Measurements from ENCODE around the gene CLASP2. TPM values are rescaled to one million over a fixed set of nuclear protein-coding genes. Genes with fewer than 3 reads are reported as not detected.

Gene CLASP2
- total RNA-seq, 2 experiments from 2014 or later = 41.8 to 46.6 TPM

DNA sequence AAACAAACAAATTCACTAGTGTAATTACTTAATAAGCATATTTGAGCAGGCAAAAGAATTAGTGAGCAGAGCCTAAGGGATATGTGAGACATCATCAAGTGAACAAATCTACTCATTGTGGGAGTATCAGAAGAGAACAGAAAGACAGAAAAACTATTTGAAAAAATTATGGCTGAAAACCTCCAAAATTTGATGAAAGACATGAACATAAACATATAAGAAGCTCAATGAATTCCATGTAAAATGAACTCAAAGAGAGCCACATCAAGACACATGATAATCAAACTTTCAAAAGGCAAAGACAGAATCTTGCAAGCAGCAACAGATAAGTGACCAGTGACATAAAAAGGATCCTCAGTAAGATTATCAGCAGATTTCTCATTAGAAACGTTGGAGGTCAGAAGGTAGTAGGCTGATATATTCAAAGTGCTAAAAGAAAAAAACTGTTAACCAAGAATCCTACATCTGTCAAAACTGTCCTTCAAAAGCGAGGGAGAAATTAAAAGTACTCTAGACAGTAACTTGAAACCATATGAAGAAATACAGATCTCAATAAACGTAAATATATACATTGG lies 194.9 kb downstream of the CLASP2 start:
- peaks cover 19% of the 10 kb centered on the region for H3K9me3 Mint-ChIP-seq

DNA sequence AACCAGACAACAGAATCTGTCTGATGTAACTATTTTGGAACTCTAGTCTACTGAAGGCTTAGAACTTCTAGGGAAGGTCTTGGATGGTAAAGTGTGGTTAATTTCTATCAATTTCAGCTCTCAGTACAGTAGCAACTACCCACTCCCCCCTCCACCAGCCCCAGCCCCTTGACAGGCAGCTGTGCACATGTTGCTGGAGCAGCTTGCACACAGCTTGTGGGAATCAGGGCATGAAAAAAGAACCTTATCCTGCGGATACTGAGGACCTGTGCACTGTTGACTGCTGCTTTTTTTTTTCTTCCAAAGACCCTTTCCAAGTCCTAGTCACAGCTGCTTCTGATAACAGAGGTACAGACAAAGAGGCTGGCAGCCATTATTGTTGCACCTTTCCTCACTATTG lies 196.3 kb downstream of the CLASP2 start:
- Mint-ChIP-seq H3K9me3 (peaks cover 7% of the 10 kb centered on the region), H3K27ac (no peak overlapping the region), H3K27me3 (no peaks in the 10 kb centered on the region), H3K36me3 (peaks cover 35% of the 10 kb centered on the region), H3K4me1 (ENCODE audit: low read depth) (no peaks in the 10 kb centered on the region), H3K4me3 (no peak overlapping the region)
- no peak for DNase-seq
- intact Hi-C loops (cut with micrococcal nuclease) = no loop called here
- CTCF ChIA-PET = no interaction called here
- POLR2A ChIA-PET = no interaction called here

More for the DNA sequence above, 194.9 kb downstream of the CLASP2 start:
- H3K4me1 Mint-ChIP-seq (ENCODE audit: low read depth) = no peaks in the 10 kb centered on the region
- H3K27me3 Mint-ChIP-seq = no peaks in the 10 kb centered on the region
- intact Hi-C loops (cut with micrococcal nuclease) = no loop called here
- H3K36me3 Mint-ChIP-seq = peaks cover 43% of the 10 kb centered on the region
- ChIA-PET CTCF (no interaction called here), POLR2A (no interaction called here)
- no peak overlapping the region for H3K4me3 Mint-ChIP-seq
- DNase-seq = no peak
- no peak overlapping the region for H3K27ac Mint-ChIP-seq

DNA sequence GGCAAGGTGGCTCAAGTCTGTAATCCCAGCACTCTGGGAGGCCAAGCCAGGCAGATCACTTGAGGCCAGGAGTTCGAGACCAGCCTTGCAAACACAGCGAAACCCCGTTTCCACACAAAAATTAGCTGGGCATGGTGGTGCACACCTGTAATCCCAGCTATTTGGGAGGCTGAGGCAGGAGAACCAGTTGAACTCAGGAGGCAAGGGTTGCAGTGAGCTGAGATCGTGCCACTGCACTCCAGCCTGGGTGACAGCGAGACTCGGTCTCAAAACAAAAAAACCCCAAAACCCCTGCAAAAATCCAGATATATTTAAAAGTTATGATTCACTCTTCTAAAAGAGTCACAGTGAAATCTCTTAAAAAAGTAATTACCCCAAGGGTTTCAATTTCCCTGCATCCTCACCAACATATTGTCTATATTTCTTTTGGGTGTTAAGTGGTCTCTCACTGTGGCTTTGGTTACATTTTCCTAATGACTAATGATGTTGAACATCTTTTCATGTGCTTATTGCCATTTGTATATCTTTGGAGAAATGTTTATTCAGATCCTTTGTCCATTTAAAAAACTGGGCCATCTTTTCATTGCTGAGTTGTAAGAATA lies 204.7 kb downstream of the CLASP2 start:
- POLR2A ChIA-PET = no interaction called here
- Mint-ChIP-seq H3K9me3 (no peaks in the 10 kb centered on the region), H3K4me3 (no peak overlapping the region), H3K4me1 (ENCODE audit: low read depth) (no peaks in the 10 kb centered on the region), H3K27ac (no peak overlapping the region), H3K36me3 (peaks cover 41% of the 10 kb centered on the region), H3K27me3 (no peaks in the 10 kb centered on the region)
- no peak for DNase-seq
- CTCF ChIA-PET = no interaction called here
- intact Hi-C loops (cut with micrococcal nuclease) = no loop called here

DNA sequence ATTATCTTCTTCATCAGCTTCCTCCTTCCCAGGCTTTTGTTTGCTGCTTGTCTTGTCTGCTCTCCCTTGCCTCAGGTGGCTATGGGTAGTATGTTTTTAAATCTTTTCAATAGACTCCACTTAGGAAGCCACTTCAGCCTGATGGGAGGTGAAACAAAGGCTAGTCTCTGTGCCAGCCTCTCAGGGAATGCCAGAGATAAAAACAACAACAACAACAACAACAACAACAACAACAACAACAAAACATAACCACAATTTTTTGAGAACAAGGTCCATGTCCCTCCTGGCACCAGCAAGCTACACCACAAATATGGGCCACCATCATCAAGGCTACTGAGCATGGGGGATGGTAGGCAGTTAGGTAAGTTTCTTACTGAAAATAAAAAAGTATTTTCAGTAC lies 213.0 kb downstream of the CLASP2 start:
- no peak overlapping the region for H3K4me3 Mint-ChIP-seq
- no peaks in the 10 kb centered on the region for H3K27me3 Mint-ChIP-seq
- CTCF ChIA-PET = no interaction called here
- peaks cover 57% of the 10 kb centered on the region for H3K36me3 Mint-ChIP-seq
- POLR2A ChIA-PET = no interaction called here
- H3K9me3 Mint-ChIP-seq = peaks cover 3% of the 10 kb centered on the region
- DNase-seq = no peak
- H3K27ac Mint-ChIP-seq = no peak overlapping the region
- intact Hi-C loops (cut with micrococcal nuclease) = no loop called here
- H3K4me1 Mint-ChIP-seq (ENCODE audit: low read depth) = no peaks in the 10 kb centered on the region

DNA sequence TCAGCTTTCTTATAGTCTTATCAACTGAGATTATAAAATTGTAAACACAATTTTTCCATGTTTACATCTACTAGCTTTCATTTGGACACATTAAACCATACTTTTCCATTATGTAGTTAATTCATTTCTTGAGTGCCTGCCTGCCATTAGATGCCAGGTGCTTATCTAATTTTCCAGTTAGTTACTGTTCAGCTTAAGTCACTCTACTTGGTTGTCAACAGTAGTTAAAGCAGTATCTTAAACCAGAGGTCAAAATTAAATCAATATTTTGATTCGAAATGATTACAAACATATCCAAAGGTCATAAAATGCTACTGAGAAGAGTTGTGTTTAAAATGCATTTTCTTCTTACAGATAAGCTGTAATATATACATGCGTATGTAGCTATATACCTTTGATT lies 221.6 kb downstream of the CLASP2 start:
- Mint-ChIP-seq H3K27me3 (no peaks in the 10 kb centered on the region), H3K4me1 (ENCODE audit: low read depth) (no peaks in the 10 kb centered on the region), H3K36me3 (peaks cover 32% of the 10 kb centered on the region), H3K27ac (no peak overlapping the region), H3K4me3 (no peak overlapping the region), H3K9me3 (peaks cover 6% of the 10 kb centered on the region)
- ChIA-PET CTCF (interaction anchor here (1.2 kb wide), 1 partner anchor 123 kb away, joined by 3 read pairs; no protein-coding TSS in a partner anchor), POLR2A (no interaction called here)
- intact Hi-C loops (cut with micrococcal nuclease) = no loop called here
- DNase-seq = no peak

DNA sequence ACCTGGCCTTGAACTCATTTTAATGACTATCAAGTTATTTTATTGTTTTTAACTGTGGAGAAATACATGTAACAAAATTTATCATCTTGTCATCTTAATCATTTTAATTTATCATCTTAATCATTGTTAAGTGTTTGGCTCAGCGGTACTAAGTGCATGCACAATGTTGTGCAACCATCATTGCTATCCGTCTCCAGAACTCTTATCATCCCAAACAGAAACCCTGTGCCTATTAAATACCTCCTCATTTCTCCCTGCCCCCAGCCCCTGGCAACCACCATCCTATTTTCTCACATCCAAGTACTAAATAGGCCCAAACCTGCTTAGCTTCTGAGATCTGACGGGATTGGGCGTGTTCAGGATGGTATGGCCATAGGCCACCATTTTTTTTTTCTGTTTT lies 226.3 kb downstream of the CLASP2 start:
- H3K9me3 Mint-ChIP-seq = no peaks in the 10 kb centered on the region
- H3K27me3 Mint-ChIP-seq = no peaks in the 10 kb centered on the region
- no peaks in the 10 kb centered on the region for H3K4me1 Mint-ChIP-seq (ENCODE audit: low read depth)
- CTCF ChIA-PET = no interaction called here
- no peaks in the 10 kb centered on the region for H3K36me3 Mint-ChIP-seq
- DNase-seq = no peak
- POLR2A ChIA-PET = no interaction called here
- H3K4me3 Mint-ChIP-seq = no peak overlapping the region
- H3K27ac Mint-ChIP-seq = no peak overlapping the region
- intact Hi-C loops (cut with micrococcal nuclease) = no loop called here

DNA sequence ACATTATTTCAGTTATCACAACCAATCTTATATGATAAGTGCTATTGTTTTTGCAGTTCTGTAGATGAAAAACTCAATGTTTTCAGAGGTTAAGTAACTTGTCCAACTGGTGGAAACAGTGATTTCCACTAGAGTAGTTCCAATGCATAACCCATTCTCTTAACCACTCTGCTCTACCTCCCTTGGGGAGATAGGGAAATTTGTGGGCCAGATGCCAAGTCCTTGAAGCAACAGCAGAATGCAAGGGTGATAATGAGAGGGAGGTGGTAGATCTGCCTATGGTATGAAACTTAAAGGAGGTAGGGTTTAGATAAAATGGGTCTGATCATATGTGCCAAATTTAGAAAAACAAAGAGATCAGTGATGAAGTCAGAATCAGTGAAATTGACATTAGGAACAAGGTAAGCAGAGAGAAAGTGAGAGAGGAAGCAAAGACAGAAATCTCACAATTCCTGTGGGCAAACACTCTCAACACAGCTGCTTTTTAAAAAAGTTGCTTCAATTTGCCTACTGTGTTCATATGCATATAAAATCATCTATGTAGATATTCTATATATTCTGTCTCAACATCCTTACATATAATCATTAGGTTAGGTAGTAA lies 227.3 kb downstream of the CLASP2 start:
- no peak overlapping the region for H3K27ac Mint-ChIP-seq
- H3K36me3 Mint-ChIP-seq = no peaks in the 10 kb centered on the region
- H3K4me3 Mint-ChIP-seq = no peak overlapping the region
- H3K4me1 Mint-ChIP-seq (ENCODE audit: low read depth) = no peaks in the 10 kb centered on the region
- no peak for DNase-seq
- POLR2A ChIA-PET = no interaction called here
- intact Hi-C loops (cut with micrococcal nuclease) = no loop called here
- H3K27me3 Mint-ChIP-seq = no peaks in the 10 kb centered on the region
- no peaks in the 10 kb centered on the region for H3K9me3 Mint-ChIP-seq
- CTCF ChIA-PET = no interaction called here

DNA sequence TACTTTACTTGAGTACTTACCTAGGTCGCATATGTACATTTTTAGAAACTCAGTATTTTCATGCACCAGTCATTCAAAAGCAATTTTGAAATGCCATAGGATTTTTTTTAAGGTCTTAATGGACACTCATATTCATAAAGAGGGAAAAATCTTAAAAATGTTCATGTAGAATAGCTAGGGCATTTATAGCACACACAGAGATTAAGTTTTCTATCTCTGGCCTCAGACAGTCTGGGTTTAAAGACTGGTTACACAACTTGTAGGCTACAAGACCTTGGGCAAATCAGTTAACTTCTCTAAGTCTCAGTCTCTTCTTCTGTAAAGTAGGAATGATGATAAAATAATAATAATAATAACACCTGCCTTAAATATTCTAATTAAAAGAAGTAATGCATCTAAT lies 229.4 kb downstream of the CLASP2 start:
- Mint-ChIP-seq H3K27me3 (no peaks in the 10 kb centered on the region), H3K4me1 (ENCODE audit: low read depth) (no peaks in the 10 kb centered on the region), H3K27ac (no peak overlapping the region), H3K36me3 (no peaks in the 10 kb centered on the region), H3K9me3 (no peaks in the 10 kb centered on the region), H3K4me3 (no peak overlapping the region)
- ChIA-PET POLR2A (no interaction called here), CTCF (no interaction called here)
- DNase-seq = no peak
- intact Hi-C loops (cut with micrococcal nuclease) = no loop called here

DNA sequence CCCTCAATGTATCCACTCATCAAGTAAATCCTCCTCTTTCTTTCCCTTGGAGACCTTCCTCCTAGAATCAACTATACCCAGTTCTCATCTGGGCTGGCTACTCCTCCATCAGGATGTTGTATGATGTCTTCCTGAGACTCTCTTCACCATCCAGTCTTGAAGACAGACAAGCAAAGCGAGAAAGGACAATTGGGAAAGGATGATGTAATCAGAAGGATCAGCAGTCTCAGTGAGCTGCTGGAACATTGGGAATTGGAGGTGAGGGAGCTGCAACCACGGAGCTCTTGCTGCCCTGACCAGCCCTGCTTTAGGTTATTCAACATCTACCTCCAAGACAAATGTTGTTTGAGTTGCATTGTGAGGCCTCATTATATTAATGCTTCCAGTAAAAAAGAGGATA lies 229.8 kb downstream of the CLASP2 start:
- intact Hi-C loops (cut with micrococcal nuclease) = no loop called here
- H3K9me3 Mint-ChIP-seq = no peaks in the 10 kb centered on the region
- H3K4me1 Mint-ChIP-seq (ENCODE audit: low read depth) = no peaks in the 10 kb centered on the region
- no peak overlapping the region for H3K4me3 Mint-ChIP-seq
- H3K27me3 Mint-ChIP-seq = no peaks in the 10 kb centered on the region
- CTCF ChIA-PET = no interaction called here
- DNase-seq = no peak
- POLR2A ChIA-PET = no interaction called here
- H3K27ac Mint-ChIP-seq = no peak overlapping the region
- no peaks in the 10 kb centered on the region for H3K36me3 Mint-ChIP-seq

DNA sequence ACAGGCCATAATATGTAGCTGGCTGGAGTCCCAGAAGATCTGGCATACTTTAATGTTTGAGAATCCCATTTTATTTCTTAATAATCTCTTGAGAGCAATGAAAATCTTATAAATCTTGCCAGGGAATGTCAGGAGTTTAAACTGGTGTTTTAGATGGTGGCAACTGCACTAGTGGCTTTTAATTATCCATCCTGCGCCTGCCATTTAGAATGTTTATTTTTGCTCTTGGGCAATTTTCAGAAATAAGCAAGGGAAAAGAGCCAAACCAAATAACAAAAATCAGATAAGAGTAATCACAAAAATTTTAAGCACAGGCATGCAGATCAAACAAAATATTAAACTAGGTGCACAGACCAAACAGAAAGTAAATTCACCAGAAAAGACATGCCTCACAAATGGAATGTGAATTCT lies 235.9 kb downstream of the CLASP2 start:
- ChIA-PET POLR2A (no interaction called here), CTCF (no interaction called here)
- H3K27ac Mint-ChIP-seq = no peak overlapping the region
- DNase-seq = no peak
- H3K27me3 Mint-ChIP-seq = no peaks in the 10 kb centered on the region
- H3K9me3 Mint-ChIP-seq = peaks cover 2% of the 10 kb centered on the region
- no peak overlapping the region for H3K4me3 Mint-ChIP-seq
- no peaks in the 10 kb centered on the region for H3K36me3 Mint-ChIP-seq
- no peaks in the 10 kb centered on the region for H3K4me1 Mint-ChIP-seq (ENCODE audit: low read depth)
- intact Hi-C loops (cut with micrococcal nuclease) = no loop called here

DNA sequence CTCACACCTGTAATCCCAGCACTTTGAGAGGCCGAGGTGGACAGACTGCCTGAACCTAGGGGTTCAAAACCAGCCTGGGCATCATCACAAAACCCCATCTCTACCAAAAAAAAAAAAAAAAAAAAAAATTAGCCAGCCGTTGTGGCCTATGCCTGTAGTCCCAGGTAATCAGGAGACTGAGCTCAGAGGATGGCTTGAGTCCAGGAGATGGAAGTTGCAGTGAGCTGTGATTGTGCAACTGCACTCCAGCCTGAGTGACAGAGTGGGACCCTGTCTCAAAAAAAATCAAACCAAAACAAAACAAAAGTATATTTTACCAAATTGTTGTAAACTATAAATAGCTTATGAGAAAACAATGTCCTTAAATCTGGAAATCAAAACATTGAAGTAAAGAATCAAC lies 243.2 kb downstream of the CLASP2 start:
- intact Hi-C loops (cut with micrococcal nuclease) = no loop called here

DNA sequence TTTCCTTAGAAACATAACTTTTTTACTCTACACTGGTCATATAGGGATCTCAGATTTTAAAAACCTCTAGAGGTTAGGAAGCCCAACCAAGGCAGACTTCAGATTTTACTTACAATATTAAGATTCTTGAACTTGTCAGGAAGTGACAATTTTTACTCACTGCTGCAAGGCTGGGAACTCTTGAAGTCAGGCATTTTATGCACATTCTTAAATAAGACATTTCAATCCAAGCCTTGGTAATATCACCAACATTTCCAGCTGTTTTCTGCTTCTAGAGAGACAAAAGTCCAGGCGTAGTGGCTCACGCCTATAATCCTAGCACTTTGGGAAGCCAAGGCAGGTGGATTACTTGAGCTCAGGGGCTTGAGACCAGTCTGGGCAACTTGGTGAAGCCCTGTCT lies 244.2 kb downstream of the CLASP2 start:
- Mint-ChIP-seq H3K4me1 (ENCODE audit: low read depth) (no peaks in the 10 kb centered on the region), H3K27ac (no peak overlapping the region), H3K36me3 (no peaks in the 10 kb centered on the region), H3K9me3 (no peaks in the 10 kb centered on the region), H3K27me3 (no peaks in the 10 kb centered on the region), H3K4me3 (no peak overlapping the region)
- intact Hi-C loops (cut with micrococcal nuclease) = no loop called here
- ChIA-PET POLR2A (no interaction called here), CTCF (no interaction called here)
- DNase-seq = no peak

More for the DNA sequence above, 243.2 kb downstream of the CLASP2 start:
- no peaks in the 10 kb centered on the region for H3K9me3 Mint-ChIP-seq
- no peaks in the 10 kb centered on the region for H3K27me3 Mint-ChIP-seq
- H3K27ac Mint-ChIP-seq = no peak overlapping the region
- ChIA-PET CTCF (no interaction called here), POLR2A (no interaction called here)
- no peaks in the 10 kb centered on the region for H3K36me3 Mint-ChIP-seq
- H3K4me3 Mint-ChIP-seq = no peak overlapping the region
- H3K4me1 Mint-ChIP-seq (ENCODE audit: low read depth) = no peaks in the 10 kb centered on the region
- DNase-seq = no peak

DNA sequence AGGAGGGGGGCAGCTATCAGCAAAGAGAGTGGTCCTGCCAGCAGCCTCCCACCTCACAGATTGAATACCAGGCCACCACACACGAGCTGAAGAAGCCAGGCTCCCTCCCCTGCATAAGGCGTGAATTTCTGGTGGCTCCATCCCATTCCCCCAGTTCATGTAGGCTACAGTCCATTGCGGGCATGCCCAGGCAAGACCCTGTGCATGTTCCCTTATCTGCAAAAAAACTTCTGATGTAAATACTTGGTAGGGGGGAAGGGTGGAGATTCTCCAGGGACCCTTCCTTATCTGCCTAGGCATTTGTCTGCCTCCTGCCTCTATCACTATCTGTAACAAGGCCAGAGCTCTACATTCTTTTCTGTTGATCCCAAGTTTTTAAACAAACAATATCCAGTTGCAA lies 250.3 kb downstream of the CLASP2 start:
- no peak for DNase-seq
- POLR2A ChIA-PET = no interaction called here
- H3K36me3 Mint-ChIP-seq = no peaks in the 10 kb centered on the region
- no peaks in the 10 kb centered on the region for H3K9me3 Mint-ChIP-seq
- intact Hi-C loops (cut with micrococcal nuclease) = no loop called here
- H3K27ac Mint-ChIP-seq = no peak overlapping the region
- CTCF ChIA-PET = no interaction called here
- no peaks in the 10 kb centered on the region for H3K27me3 Mint-ChIP-seq
- H3K4me3 Mint-ChIP-seq = no peak overlapping the region
- H3K4me1 Mint-ChIP-seq (ENCODE audit: low read depth) = no peaks in the 10 kb centered on the region

All from activated CD4-positive, alpha-beta memory T cell treated with anti-CD3 and anti-CD28 coated beads for 36 hours (primary cell).